GM21423 (cell line): ENCODE data around the gene BMP2K.
"Not testable (repeated sequence)": the region's sequence is repeated elsewhere in the genome, so short reads cannot be mapped to it uniquely, and the experiment has no call there.

Experiments
- ATAC-seq: cut with Tn5 transposase; IDR thresholded peaks from one replicate; pipeline ENCODE4 v1.9.1; 2021; ENCODE audit warnings: mild to moderate bottlenecking, moderate library complexity; ENCODE audit not compliant: unreplicated experiment

The BMP2K gene

DNA sequence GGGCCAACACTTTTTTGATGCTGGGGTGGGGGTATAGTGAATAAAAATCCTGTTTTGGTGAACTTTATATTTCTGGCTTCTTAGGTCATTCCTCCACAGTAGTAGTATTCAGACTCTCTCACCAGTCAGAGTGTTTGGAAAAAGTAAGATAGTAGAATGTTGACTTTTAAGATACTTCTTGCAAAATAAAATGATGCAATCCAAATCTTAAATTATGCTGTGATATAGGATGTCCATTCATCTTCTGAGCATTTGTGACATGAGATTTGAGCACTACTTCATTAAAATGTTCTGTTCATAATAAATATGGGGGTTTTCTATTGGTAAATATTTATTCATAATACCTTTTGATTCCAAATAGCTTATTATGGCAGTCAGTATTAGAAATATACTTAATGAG lies 70.1 kb downstream of the BMP2K start:
- ATAC-seq: no peak

DNA sequence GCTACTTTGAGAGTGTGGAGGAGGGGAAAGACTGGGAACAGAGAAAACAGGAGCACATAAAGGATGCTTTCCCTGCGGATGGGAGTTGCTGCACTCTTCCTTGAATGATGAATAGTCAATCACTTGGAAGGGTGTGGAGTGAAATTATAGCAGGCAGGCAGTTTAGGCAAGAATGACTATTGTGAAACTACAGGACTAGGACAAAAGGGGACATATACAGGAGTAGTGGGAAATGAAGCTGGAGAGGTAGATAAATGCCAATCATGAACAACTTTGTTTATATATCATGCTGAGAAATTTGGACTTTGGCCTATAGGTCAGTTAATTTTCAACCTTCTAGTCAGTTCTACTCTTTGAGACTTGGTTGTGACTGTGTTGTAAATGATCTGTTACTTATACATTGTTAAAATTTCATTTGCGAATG lies 86.2 kb downstream of the BMP2K start:
- no peak for ATAC-seq

- ATAC-seq: peak; percentile 51
These were observed 87.2 kb downstream of the BMP2K start for GRCh38 chr4:78863254-78863869.

DNA sequence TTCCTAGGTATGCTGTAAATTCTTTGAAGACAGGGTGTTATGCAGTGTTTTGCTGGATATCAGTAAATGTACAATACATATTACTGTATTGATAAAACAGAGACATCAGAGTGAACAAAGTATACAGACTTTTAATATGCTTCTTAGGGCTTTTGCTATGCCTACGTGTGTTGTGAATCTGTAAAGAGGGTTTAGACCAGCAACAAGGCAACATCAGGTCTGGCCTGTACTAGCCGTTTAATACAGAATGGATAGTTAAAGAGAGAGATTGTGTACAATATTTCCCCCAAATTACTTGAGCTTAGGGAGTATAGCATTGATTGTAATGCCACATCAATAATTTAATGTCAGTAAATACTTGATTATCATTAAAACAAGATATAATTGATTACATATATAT lies 87.8 kb downstream of the BMP2K start:
- ATAC-seq: no peak

GRCh38 chr4:78864405-78865024 lies 88.4 kb downstream of the BMP2K start:
- ATAC-seq: no peak

- no peak for ATAC-seq
These were observed 89.3 kb downstream of the BMP2K start for GRCh38 chr4:78865451-78865850.

DNA sequence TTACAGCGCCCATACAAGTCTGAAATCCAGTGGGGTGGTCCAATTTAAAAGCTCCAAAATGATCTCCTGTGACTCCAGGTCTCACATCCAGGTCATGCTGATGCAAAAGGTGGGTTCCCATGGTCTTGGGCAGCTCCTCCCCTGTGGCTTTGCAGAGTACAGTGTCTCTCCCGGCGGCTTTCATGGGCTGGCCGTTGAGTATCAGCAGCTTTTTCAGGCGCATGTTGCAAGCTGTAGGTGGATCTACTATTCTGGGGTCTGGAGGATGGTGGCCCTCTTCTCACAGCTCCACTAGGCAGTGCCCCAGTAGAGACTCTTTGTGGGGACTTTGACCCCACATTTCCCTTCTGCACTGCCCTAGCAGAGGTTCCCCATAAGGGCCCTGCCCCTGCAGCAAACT lies 92.6 kb downstream of the BMP2K start:
- ATAC-seq: not testable (repeated sequence)

DNA sequence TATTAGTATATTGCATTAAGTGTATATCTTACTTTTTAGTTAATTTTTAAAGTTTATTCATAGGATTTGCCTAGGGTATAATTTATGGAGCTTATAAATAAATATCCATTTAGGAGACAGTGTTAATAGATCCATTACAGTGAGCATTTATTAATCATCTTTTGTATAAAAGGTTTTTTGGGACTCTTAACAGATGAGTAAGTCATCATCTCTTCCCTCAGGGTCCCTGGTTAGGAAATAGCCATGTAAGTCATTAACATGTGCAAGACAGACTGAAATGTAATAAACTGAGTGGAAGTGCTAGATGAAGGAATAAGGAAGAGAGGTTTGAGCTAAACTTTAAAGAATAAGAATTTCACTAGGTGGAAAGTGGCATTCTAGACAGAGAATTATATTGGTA lies 93.9 kb downstream of the BMP2K start:
- no peak for ATAC-seq

DNA sequence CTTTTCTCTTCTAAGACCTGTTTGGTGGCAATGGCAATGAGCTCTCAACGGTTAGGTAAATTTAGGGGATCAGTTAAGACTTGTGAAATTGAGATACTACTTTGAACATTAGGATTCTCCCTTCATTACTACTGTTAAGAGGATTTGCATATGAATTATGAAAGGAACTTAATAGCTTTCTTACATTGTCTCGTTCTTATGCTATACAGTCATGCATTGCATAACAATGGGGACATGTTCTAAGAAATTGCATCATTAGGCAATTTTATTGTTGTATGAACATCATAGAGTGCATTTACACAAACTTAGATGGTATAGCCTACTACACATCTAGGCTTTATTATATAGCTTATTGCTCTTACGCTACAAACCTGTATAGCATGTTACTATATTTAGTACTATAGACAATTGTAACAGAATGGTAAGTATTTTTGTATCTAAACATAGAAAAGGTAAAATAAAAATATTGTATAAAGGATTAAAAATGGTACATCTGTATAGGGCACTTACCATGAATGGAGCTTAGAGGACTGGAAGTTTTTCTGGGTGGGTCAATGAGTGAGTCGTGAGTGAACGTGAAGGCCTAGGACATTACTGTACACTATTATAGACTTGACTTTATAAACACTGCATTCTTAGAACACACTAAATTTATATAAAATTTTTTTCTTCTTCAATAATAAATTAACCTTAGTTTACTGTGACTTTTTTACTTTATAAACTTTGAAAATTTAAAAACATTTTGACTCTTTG lies 100.6 kb downstream of the BMP2K start:
- ATAC-seq: no peak

- no peak for ATAC-seq
These were observed 101.9 kb downstream of the BMP2K start for GRCh38 chr4:78878031-78878430.

- ATAC-seq: no peak
These were observed 104.8 kb downstream of the BMP2K start for GRCh38 chr4:78880874-78881492.

DNA sequence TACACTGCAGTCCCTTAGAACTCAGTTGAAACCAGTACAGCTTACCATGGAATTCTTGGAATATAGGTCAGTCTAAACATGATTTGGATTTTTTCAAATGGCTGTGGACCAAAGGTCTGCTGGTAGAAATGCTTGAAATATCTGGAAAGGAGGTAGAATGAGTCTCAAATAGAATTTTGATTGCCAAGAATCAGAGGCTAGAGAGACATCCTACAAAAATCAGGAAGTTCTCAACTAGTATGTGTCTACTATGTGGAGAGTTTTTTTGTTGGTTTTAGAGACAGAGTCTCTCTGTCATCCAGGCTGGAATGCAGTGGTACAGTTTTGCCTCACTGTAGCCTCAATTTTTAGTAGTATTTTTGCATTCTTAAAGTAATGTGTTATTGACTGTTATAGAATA lies 109.4 kb downstream of the BMP2K start:
- ATAC-seq: no peak

GRCh38 chr4:78889955-78890354 lies 113.8 kb downstream of the BMP2K start:
- ATAC-seq: no peak

- no peak for ATAC-seq
These were observed 123.2 kb downstream of the BMP2K start for GRCh38 chr4:78899302-78899701.

DNA sequence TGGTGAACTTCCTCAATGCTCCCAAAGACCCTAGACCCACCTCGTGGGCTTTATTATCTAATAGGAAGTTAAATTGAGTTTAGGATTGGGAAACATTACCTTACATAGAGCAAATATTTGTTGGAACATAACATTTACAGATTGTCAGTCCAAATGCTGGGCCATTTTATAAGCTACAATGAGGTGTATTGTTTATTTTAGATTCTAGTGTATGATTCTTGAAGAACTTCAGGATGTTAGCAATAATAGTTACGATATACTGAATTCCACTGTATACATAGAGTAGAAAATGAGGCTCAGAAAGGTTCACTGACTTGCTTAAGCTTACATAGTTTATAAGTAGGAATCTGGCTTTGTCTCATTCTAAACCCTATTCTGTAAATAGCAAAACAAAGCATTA lies 125.7 kb downstream of the BMP2K start:
- ATAC-seq: no peak

- no peak for ATAC-seq
These were observed 126.1 kb downstream of the BMP2K start for GRCh38 chr4:78902298-78902697.

DNA sequence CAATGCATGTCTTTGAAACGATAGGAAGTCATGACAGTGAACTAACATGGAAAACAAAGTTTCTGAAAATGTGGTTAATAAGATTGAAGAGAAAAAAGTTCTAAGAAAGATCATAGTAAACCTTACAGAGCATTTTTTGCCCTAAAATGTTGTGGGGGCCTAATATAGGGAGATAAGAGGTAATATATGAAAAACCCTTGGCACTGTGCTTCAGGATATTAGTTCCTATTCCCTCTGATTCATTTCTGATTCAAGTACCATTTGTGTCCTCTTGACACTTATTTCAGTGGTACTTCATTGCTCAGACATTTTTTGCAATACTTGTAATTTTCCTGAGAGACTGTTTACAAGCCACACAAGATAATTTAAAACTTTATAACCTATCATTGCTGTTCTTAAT lies 128.0 kb downstream of the BMP2K start:
- ATAC-seq: no peak

GRCh38 chr4:78907638-78908037 lies 131.5 kb downstream of the BMP2K start:
- ATAC-seq: no peak

GRCh38 chr4:78908974-78909373 lies 132.8 kb downstream of the BMP2K start:
- ATAC-seq: not testable (repeated sequence)

DNA sequence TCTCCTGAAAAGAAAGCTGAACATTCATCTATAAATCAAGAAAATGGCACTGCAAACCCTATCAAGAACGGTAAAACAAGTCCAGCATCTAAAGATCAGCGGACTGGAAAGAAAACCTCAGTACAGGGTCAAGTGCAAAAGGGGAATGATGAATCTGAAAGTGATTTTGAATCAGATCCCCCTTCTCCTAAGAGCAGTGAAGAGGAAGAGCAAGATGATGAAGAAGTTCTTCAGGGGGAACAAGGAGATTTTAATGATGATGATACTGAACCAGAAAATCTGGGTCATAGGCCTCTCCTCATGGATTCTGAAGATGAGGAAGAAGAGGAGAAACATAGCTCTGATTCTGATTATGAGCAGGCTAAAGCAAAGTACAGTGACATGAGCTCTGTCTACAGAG lies 134.5 kb downstream of the BMP2K start:
- no peak for ATAC-seq

DNA sequence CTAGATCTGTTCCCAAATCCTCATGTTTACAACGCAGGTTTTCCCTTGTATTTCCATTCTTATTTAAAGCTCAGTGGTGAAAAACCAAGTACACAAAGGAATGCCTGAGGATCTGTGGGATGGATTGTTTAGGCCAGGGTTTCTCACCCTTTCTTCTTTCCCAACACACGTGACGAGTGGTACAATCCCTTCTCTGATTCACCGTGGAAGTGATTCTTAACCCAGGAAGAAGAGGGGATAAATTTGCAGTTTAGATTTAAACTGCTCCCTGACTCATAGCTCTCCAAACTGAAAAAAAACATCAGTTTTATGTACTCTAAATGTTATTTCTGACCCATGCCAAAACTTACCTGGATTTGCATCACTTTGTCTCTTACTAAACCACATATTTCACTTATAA lies 146.1 kb downstream of the BMP2K start:
- no peak for ATAC-seq
